Right kidney (tissue), 1 donor: ENCODE measurements around the gene VSX2.
A peak's percentile ranks its signal among the peaks of the same experiment; 100 is the strongest.
"Not testable (repeated sequence)": the region's sequence is repeated elsewhere in the genome, so short reads cannot be mapped to it uniquely, and the experiment has no call there.

ENCODE experiments used
- DNase-seq: peaks from one replicate; pipeline ENCODE4 v3.0.0-alpha.2; 2016

Gene VSX2

DNA sequence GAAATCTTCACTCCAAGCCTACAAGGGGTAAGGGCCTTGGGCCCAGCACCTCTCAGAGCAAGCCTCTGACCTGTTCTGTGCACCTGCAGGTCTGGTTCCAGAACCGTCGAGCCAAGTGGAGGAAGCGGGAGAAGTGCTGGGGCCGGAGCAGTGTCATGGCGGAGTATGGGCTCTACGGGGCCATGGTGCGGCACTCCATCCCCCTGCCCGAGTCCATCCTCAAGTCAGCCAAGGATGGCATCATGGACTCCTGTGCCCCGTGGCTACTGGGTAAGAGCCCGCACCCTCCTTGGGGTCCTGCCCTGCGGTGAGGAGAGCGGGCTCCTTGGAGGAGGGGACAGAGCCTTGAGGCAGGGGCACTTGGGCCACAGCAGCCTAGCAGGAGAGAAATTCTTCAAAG, 20.3 kb downstream of the VSX2 start:
- no peak for DNase-seq

DNA sequence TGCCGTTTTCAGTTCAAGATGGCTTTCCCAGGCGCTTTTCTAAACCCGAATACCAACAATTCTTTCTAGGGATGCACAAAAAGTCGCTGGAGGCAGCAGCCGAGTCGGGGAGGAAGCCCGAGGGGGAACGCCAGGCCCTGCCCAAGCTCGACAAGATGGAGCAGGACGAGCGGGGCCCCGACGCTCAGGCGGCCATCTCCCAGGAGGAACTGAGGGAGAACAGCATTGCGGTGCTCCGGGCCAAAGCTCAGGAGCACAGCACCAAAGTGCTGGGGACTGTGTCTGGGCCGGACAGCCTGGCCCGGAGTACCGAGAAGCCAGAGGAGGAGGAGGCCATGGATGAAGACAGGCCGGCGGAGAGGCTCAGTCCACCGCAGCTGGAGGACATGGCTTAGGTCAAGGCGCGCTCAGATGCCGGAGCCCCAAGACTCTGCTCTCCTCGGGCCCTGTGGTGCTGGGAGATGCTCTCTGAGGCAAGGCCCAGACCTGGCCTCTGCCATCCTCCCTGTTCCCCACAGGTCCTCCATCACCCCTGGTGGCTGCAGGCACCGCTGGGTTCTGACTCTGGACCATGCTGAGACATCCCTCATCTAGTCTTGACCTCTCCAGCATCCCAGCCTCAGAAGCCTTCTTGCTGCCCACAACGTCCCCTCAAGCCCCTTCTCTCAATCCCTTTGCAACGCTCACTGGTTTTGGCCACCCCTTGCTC, 21.4 kb downstream of the VSX2 start:
- no peak for DNase-seq

GRCh38 chr14:74261288-74261687, 22.0 kb downstream of the VSX2 start:
- DNase-seq: no peak

DNA sequence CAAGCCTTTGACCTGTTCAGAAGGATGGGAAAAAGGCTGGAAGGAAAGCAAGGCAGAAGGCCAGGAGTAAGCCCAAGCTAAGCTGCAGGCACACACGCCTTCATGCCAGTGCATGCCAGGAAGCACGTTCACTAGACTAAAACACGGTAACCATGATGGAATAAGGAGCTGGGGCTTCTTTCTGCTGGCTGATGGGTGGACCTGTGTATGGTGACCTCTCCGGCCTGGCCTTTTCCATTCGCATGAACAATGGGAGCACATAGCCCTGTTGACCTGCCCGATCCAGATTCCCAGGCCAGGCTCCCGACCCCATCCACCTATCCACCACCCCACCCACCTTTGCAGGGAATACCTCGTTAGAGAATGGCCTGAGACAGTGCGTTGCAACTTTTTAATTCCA, 22.8 kb downstream of the VSX2 start:
- DNase-seq: no peak

GRCh38 chr14:74263181-74263580, 23.9 kb downstream of the VSX2 start:
- no peak for DNase-seq

- no peak for DNase-seq
Observed at GRCh38 chr14:74263921-74264320, 24.7 kb downstream of the VSX2 start.

DNA sequence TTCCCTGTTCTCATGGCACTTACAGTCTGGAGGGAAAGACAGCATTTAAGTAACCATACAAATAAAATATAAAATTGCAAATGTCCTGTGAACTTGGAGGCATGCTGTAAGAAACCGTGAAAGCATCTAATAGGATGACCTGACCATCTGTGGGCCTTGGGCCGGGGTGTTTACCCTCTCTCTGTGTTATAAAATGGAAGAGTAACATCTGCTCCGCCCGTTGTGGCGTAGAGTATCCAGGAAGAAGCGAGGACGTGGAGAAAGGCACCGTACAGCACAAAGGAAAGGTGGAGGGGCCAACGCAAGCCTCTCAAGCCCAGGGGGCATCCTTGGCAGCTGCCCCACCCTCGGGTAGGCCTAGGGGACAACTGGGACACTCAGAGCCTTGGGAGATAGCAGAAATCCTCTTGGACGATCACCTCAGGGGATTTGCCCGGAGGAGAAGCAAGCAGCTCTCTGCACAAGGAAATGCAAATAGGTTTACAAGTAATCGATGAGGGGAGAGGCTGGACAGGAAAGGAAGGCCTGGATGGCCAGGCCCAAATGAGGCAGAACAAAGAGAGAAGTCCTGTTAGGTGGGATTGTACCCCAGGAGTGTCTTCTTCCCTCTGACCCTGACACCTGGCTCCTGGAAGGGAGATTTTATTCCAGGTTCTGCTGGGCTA, 26.2 kb downstream of the VSX2 start:
- DNase-seq: peak; percentile 17

DNA sequence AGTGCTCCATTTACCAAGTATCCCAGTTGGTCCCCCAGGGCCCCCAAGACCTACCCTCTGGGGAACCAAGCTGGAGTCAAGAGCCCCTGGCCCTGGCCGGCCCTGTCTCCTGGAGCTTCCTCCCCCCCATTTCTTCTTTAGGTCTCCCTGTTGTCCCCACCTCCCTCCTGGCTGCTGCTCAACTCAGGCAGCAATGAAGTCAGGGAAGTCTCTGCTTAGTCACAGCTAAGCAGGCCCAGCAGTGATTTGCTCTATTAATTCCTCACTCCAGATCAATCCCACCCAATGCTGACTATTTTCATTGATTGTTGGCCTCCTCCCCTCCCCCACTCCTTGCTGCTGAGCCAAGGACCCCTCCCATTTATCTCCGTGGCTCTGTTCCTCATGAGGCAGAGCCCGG, 28.3 kb downstream of the VSX2 start:
- no peak for DNase-seq

- DNase-seq: not testable (repeated sequence)
Observed at GRCh38 chr14:74270382-74271177, 31.3 kb downstream of the VSX2 start.

- no peak for DNase-seq
Observed at GRCh38 chr14:74271365-74271764, 32.1 kb downstream of the VSX2 start.

GRCh38 chr14:74275241-74275841, 36.1 kb downstream of the VSX2 start:
- DNase-seq: no peak

- DNase-seq: no peak
Observed at GRCh38 chr14:74278080-74278479, 38.8 kb downstream of the VSX2 start.

DNA sequence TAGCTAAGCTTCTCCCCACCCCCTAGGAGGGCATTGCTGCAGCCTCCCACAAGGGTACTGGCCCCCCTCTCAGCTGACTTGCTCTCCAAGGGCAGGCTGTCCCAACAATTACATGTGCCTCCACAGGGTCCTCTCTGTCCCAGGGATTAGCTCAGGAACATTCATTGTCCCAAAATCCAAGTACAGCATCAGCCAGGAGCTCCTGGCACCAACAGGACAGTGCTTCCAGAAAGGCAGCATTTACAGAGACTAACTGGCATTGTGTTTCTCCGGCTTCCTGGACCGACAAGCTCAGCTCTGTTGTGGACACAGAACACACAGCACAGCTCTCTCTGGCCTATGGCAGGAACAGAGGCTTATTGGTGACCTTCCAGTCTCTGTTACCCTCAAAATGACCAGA, 41.8 kb downstream of the VSX2 start:
- no peak for DNase-seq

- DNase-seq: no peak
Observed at GRCh38 chr14:74286736-74287135, 47.5 kb downstream of the VSX2 start.

- DNase-seq: no peak
Observed at GRCh38 chr14:74289801-74290200, 50.6 kb downstream of the VSX2 start.

GRCh38 chr14:74290415-74290814, 51.2 kb downstream of the VSX2 start:
- DNase-seq: no peak

DNA sequence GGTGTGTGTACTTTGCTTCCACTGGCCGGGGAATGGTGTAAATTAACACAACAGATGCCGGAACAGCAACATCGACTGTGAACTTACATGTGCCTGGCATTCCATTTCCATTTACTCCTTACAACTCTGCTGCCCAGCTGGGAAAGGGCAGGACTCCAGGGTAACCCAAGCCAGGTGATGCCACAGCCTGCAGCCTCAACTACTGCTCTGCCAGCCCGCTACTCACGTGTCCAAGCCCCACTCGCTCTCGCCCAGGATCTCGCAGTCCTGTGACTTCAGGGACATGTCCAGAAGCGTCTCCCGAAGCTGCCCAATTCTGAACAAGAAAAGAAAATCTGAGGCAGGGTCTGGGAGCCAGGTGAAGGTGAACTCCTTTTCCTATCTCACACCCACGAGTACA, 52.8 kb downstream of the VSX2 start:
- no peak for DNase-seq

DNA sequence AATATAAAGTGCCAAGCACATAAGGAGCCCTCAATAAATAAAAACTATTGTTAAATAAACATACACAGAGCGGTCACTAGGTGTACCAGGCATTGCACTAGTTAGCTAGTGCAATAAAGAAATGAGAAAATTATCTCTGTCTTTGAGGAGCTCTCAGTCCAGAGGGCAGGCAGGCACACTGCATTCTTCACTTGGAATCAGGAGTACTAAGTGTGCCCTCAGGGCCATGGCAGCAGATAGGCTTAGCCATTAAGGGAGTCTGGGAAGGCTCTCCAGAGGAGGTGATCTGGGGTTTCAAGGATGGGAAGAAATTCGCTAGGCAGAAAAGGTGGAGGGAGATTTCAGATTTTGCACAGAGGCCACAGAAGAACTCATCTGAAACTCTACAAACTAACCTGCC, 54.4 kb downstream of the VSX2 start:
- DNase-seq: no peak

DNA sequence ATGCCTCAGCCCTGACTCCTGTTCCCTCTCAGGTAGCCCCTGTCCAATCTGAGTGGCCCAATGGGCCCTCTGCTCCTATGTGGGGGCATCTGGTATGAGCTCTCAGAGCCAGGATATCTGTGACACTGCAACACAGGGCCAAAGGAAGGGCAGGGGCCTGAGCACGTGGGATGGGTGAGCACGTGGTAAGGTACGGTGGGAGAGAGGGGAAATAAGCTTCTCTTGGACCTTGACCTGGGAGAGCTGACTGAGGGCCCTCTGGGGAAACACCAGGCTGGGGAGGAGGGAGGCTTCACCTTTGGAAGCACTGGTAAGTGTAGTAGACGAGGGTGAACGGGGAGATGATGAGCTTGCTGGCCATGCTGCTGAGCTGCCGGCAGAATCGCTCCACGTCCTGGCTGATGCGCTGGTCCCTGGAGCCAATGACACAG, 56.8 kb downstream of the VSX2 start:
- DNase-seq: no peak

- DNase-seq: no peak
Observed at GRCh38 chr14:74297986-74298385, 58.7 kb downstream of the VSX2 start.

- DNase-seq: no peak
Observed at GRCh38 chr14:74299061-74299545, 59.9 kb downstream of the VSX2 start.

GRCh38 chr14:74301594-74302151, 62.4 kb downstream of the VSX2 start:
- DNase-seq: no peak
